Smooth muscle cell of trachea (primary cell): Measurements from ENCODE around the gene ZNF248. TPM values are rescaled to one million over a fixed set of nuclear protein-coding genes. Genes with fewer than 3 reads are reported as not detected.

Source experiments
- total RNA-seq: library from RNA; depleted of rRNA; stranded (reverse); fragments of >200 nt; gene quantifications from 2 replicates; pipeline ENCODE4 v1.2.1, GENCODE V29; 2014

The ZNF248 gene
- total RNA-seq, result 10.4 and 12.5 TPM in 2 replicates

GRCh38 chr10:37857287-37858211 is at the start of gene ZNF248:
Gene ZNF248 (minus strand): TSS chr10:37857610. CDS start chr10:37856310, 1,300 bp downstream.

Other genes with a start within 250 kb of the ZNF248 start
- gene ZNF25, start 119.0 kb upstream of the ZNF248 start, total RNA-seq, result 11.6 and 14.0 TPM in 2 replicates
- gene ZNF33A, start 153.1 kb upstream of the ZNF248 start, total RNA-seq, result 9.9 and 15.3 TPM in 2 replicates
- 12.8 and 15.5 TPM in 2 replicates for gene ZNF37A, start 236.7 kb upstream of the ZNF248 start, total RNA-seq